GM12878 (cell line): ENCODE results near the gene VPS52. TPM values are rescaled to one million over a fixed set of nuclear protein-coding genes. Genes with fewer than 3 reads are reported as not detected.

Source experiments
- ATAC-seq: fragments of 200-7000 bp; cut with Tn5 transposase; 3 replicates; pipeline ENCODE4 v1.9.1; 2020; ENCODE audit warnings: mild to moderate bottlenecking, moderate library complexity
- BruUV-seq: library from RNA; stranded (reverse); fragments of 400-500 nt; replicated peaks from 2 replicates; lab custom pipeline; 2021; lab: Mats Ljungman, UMichigan
- CTCF ChIA-PET: fragments of 300-600 bp; sonication (Branson Sonifier 250); formaldehyde crosslinking; extraction: SDS; loops from one replicate; lab custom pipeline; 2021; ENCODE audit warnings: inconsistent platforms; lab: Yijun Ruan, JAX
- POLR2A ChIA-PET: fragments of 350-600 bp; formaldehyde crosslinking; extraction: SDS; loops from one replicate; lab custom pipeline; 2021; ENCODE audit warnings: inconsistent platforms; lab: Charles Lee
- RAD21 ChIA-PET: fragments of 300-600 bp; sonication (Branson Sonifier 250); formaldehyde crosslinking; loops from one replicate; lab custom pipeline; 2023; ENCODE audit warnings: antibody characterized with exemption; ENCODE audit not compliant: unreplicated experiment; lab: Charles Lee
- SMC1A ChIA-PET: fragments of 300-600 bp; sonication (Branson Sonifier 250); formaldehyde crosslinking; loops from one replicate; lab custom pipeline; 2023; ENCODE audit not compliant: unreplicated experiment, uncharacterized antibody; lab: Charles Lee
- DNase-seq: peaks from one replicate; pipeline ENCODE4 v3.0.0-alpha.2; 2011; ENCODE audit warnings: low read depth, low spot score
- FAIRE-seq: peaks from 3 replicates; lab custom pipeline; 2011; peaks lifted over from hg19 to GRCh38; lab: Jason Lieb, UNC
- H2AFZ ChIP-seq: 2 replicates; pipeline ENCODE4 v1.6.0; 2011; ENCODE audit warnings: low read depth, low read length, control low read depth; ENCODE audit not compliant: control insufficient read depth
- H3K27ac ChIP-seq: 2 replicates; pipeline ENCODE4 v1.5.1; 2011; ENCODE audit warnings: control low read depth; ENCODE audit not compliant: control insufficient read depth, insufficient read depth
- H3K27me3 ChIP-seq, 2 experiments: replicated peaks in 1 of 2; 2 replicates each; pipeline versions ENCODE4 v1.6.0 to v1.6.1; 2011; ENCODE audit warnings: low read length in 1 of 2; ENCODE audit not compliant: control insufficient read depth in 2 of 2, insufficient read depth in 2 of 2
- H3K36me3 ChIP-seq, 2 experiments: 2 replicates each; pipeline ENCODE4 v1.5.1; 2011; ENCODE audit warnings: low read length in 1 of 2; ENCODE audit not compliant: control insufficient read depth in 2 of 2, insufficient read depth in 2 of 2
- H3K4me1 ChIP-seq: 2 replicates; pipeline ENCODE4 v1.6.1; 2011; ENCODE audit warnings: mild to moderate bottlenecking, low read length, moderate library complexity, mixed read lengths; ENCODE audit not compliant: control insufficient read depth, insufficient read depth
- H3K4me2 ChIP-seq: 2 replicates; pipeline ENCODE4 v1.6.0; 2011; ENCODE audit warnings: control low read depth; ENCODE audit not compliant: control insufficient read depth, insufficient read depth
- H3K4me3 ChIP-seq: fragments of 200-600 bp; sonication (generic); 2 replicates; pipeline ENCODE4 v1.5.1; 2016
- H3K79me2 ChIP-seq: 2 replicates; pipeline ENCODE4 v1.6.0; 2011; ENCODE audit warnings: low read length; ENCODE audit not compliant: control insufficient read depth, insufficient read depth
- H3K9ac ChIP-seq: 2 replicates; pipeline ENCODE4 v1.8.0; 2011; ENCODE audit warnings: low read length, control low read depth, mixed read lengths; ENCODE audit not compliant: control insufficient read depth, insufficient read depth
- H3K9me3 ChIP-seq: replicated peaks from 3 replicates; pipeline ENCODE4 v1.5.1; 2011; ENCODE audit warnings: mild to moderate bottlenecking, low read length; ENCODE audit not compliant: control insufficient read depth, insufficient read depth
- H4K20me1 ChIP-seq: 2 replicates; pipeline ENCODE4 v1.6.0; 2011; ENCODE audit not compliant: control insufficient read depth, insufficient read depth
- CBX5 ChIP-seq: sonication (generic); IDR thresholded peaks from 2 replicates; pipeline ENCODE4 v1.6.1; 2016; ENCODE audit warnings: low read depth, moderate library complexity, mild to moderate bottlenecking, inconsistent platforms
- CREM ChIP-seq: IDR thresholded peaks from 2 replicates; pipeline ENCODE4 v1.6.1; 2014; ENCODE audit warnings: antibody characterized with exemption, low read depth
- CUX1 ChIP-seq: IDR thresholded peaks from 2 replicates; pipeline ENCODE4 v1.6.1; 2012; ENCODE audit warnings: improper control_type of control experiment, low read depth, low read length; ENCODE audit not compliant: insufficient replicate concordance
- GABPA ChIP-seq: IDR thresholded peaks from 2 replicates; pipeline ENCODE4 v1.6.1; 2014; ENCODE audit warnings: antibody characterized with exemption, low read depth, mild to moderate bottlenecking, inconsistent platforms
- MEF2A ChIP-seq: IDR thresholded peaks from 2 replicates; pipeline ENCODE4 v1.6.1; 2011; ENCODE audit warnings: low read depth, mild to moderate bottlenecking, low read length, moderate library complexity; ENCODE audit not compliant: insufficient read depth
- SUZ12 ChIP-seq: fragments of 200-600 bp; sonication (generic); IDR thresholded peaks from one replicate; pipeline ENCODE4 v1.6.1; 2018; ENCODE audit warnings: antibody characterized with exemption, mild to moderate bottlenecking; ENCODE audit not compliant: unreplicated experiment
- WGBS: methylation state at CpG from one replicate; pipeline ENCODE4 v1.1.6; 2016; ENCODE audit warnings: low lambda C conversion rate; ENCODE audit not compliant: insufficient replicate concordance, insufficient coverage; ENCODE audit errors: missing lambda C conversion rate; 5-methylcytosine and 5-hydroxymethylcytosine counted together
- in situ Hi-C: fragments of 300-500 bp; cut with MboI; formaldehyde crosslinking; loops from 9 replicates; pipeline ENCODE4 v1.14.3; 2018; ENCODE audit warnings: mixed read lengths
- intact Hi-C: fragments of 100-400 bp; cut with micrococcal nuclease; formaldehyde crosslinking; loops from one replicate; pipeline ENCODE4 v1.14.2; 2022; ENCODE audit not compliant: unreplicated experiment
- polyA plus RNA-seq, 11 experiments: library from polyadenylated mRNA; depleted of rRNA in 4 of 11; unstranded in 6 of 11; stranded (reverse) in 5 of 11; fragments of >200 nt; fragmentation: Nextera tagmentation in 4 of 11; fragmentation: Illumina TruSeq in 1 of 11; extraction: Ambion mirVana in 4 of 11; extraction: Trizol in 1 of 11; gene quantifications; 1 replicate in 1 of 11; 2 replicates in 10 of 11; pipeline versions ENCODE4 v1.2.1 to v1.2.3, GENCODE V29; 2011 to 2016; ENCODE audit warnings: inconsistent platforms in 2 of 11, missing spikeins in 2 of 11, low read depth in 1 of 11
- total RNA-seq, 4 experiments: library from RNA; depleted of rRNA in 3 of 4; stranded (reverse); fragments of >200 nt in 3 of 4; fragmentation: Illumina TruSeq in 1 of 4; extraction: Trizol in 1 of 4; gene quantifications; 2 replicates each; pipeline versions ENCODE4 v1.2.1 to v1.2.3, GENCODE V29; 2013 to 2021

VPS52 gene
- total and polyA plus RNA-seq, 10 of the 15 experiments (the other 5 are each of a cell fraction or from before 2014, with no cell fraction given): 11.3 to 52.7 (median 36.7) TPM

- H3K9ac ChIP-seq: no peak overlapping the region; the same call in 1 of the 2 replicates
- peak overlapping the region; percentile 38; the same call in 1 of the 2 replicates for H3K4me3 ChIP-seq
- peaks cover 35% of the 10 kb centered on the region for H3K4me1 ChIP-seq
- H2AFZ ChIP-seq: no peak overlapping the region
- in situ Hi-C loops: no loop called here
- H3K9me3 ChIP-seq: no peaks in the 10 kb centered on the region
- RAD21 ChIA-PET: interaction anchor here (0.9 to 2.8 kb wide), 14 partner anchors 8 to 304 kb away, joined by 3 to 22 read pairs (median 4); partner anchors contain the start of genes B3GALT4, ITPR3, PFDN6 and RGL2
- no TSS peak for BruUV-seq
- CTCF ChIA-PET: interaction anchor here (0.8 to 2.7 kb wide), 7 partner anchors 16 to 109 kb away, joined by 3 to 19 read pairs (median 4); partner anchors contain the start of genes B3GALT4, CUTA and RING1
- FAIRE-seq (no peak), ATAC-seq (no peak), DNase-seq (no peak)
- H4K20me1 ChIP-seq: 0 out of 2 replicates have a peak, but pooled peaks cover 3% of the 10 kb centered on the region
- peak overlapping the region; percentile 75; the same call in 1 of the 2 replicates for H3K4me2 ChIP-seq
- SMC1A ChIA-PET: interaction anchor here (0.9 to 1.5 kb wide), 4 partner anchors 18 to 114 kb away, joined by 3 to 13 read pairs (median 6); partner anchors contain the start of genes PFDN6 and WDR46
- no peak for TF ChIP-seq CUX1
- TF ChIP-seq GABPA: no peak
- no peak for TF ChIP-seq MEF2A
- no peak for TF ChIP-seq CREM
- TF ChIP-seq SUZ12: no peak
- no peak for TF ChIP-seq CBX5
- H3K27ac ChIP-seq: no peak overlapping the region
- intact Hi-C loops: loop anchor here (5.0 kb wide), 1 partner anchor 100 kb away; the partner anchor contains the start of gene CUTA
- H3K79me2 ChIP-seq: peaks cover 55% of the 10 kb centered on the region
- peaks cover 12 to 16% of the 10 kb centered on the region in 2 experiments; a peak in 3 of 4 replicates for H3K36me3 ChIP-seq
- POLR2A ChIA-PET: interaction anchor here (0.5 to 2.0 kb wide), 16 partner anchors 16 to 1323 kb away, joined by 3 to 12 read pairs (median 5); partner anchors contain the start of genes B3GALT4, HLA-DPA1, HLA-DPB1 and HSD17B8
- no peaks in the 10 kb centered on the region for H3K27me3 ChIP-seq
- no CpG with 5 or more reads among the region's 27 CpGs for WGBS
Observed at GRCh38 chr6:33317419-33317668, 45.7 kb upstream of the VPS52 start.
